Measurements from ENCODE around the gene DLG4.

DLG4 gene

GRCh38 chr17:7219229-7219811 is 316 bp downstream of the DLG4 start:
- Histone ChIP-seq H3K9me2 (replicated peaks; ENCODE audit: control insufficient read depth, low read length) (no peaks in the 10 kb centered on the region), H3K79me2 (ENCODE audit: control insufficient read depth, low read length) (peaks cover 26% of the 10 kb centered on the region), H3K9me3 (ENCODE audit: control insufficient read depth, insufficient read depth, low read length) (no peaks in the 10 kb centered on the region), H4K20me1 (ENCODE audit: control insufficient read depth, insufficient read depth, low read depth, low read length) (peaks cover 5% of the 10 kb centered on the region; the same call in 1 of the 2 replicates), H3K4me3 (ENCODE audit: low read length) (peak overlapping the region; percentile 73), H3K27ac (ENCODE audit: low read depth, low read length) (peak overlapping the region; percentile 43), H3K4me2 (ENCODE audit: low read length) (peak overlapping the region; percentile 82), H3K4me1 (ENCODE audit: control insufficient read depth, low read length) (peaks cover 61% of the 10 kb centered on the region), H3F3A (ENCODE audit: control insufficient read depth, insufficient read depth) (peaks cover 17% of the 10 kb centered on the region), H3K27me3 (ENCODE audit: control insufficient read depth, low read length) (no peaks in the 10 kb centered on the region), H3K36me3 (ENCODE audit: control insufficient read depth, low read length) (peaks cover 37% of the 10 kb centered on the region)
- TF ChIP-seq EZH2phosphoT487 (IDR thresholded peaks at IDR 0.05; ENCODE audit: borderline replicate concordance, low read length) = no peak
- TF ChIP-seq, protein P1, sequence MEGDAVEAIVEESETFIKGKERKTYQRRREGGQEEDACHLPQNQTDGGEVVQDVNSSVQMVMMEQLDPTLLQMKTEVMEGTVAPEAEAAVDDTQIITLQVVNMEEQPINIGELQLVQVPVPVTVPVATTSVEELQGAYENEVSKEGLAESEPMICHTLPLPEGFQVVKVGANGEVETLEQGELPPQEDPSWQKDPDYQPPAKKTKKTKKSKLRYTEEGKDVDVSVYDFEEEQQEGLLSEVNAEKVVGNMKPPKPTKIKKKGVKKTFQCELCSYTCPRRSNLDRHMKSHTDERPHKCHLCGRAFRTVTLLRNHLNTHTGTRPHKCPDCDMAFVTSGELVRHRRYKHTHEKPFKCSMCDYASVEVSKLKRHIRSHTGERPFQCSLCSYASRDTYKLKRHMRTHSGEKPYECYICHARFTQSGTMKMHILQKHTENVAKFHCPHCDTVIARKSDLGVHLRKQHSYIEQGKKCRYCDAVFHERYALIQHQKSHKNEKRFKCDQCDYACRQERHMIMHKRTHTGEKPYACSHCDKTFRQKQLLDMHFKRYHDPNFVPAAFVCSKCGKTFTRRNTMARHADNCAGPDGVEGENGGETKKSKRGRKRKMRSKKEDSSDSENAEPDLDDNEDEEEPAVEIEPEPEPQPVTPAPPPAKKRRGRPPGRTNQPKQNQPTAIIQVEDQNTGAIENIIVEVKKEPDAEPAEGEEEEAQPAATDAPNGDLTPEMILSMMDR (IDR thresholded peaks at IDR 0.05; ENCODE audit: low read depth, low read length, poor library complexity, severe bottlenecking) = no peak

GRCh38 chr17:7218758-7219157 is 878 bp downstream of the DLG4 start:
- TF ChIP-seq, protein P1 (IDR thresholded peaks at IDR 0.05; ENCODE audit: low read depth, low read length, poor library complexity, severe bottlenecking) = no peak
- TF ChIP-seq EZH2phosphoT487 (IDR thresholded peaks at IDR 0.05; ENCODE audit: borderline replicate concordance, low read length) = no peak
- H3K4me3 ChIP-seq (ENCODE audit: low read length) = peak overlapping the region; percentile 73
- H3K27ac ChIP-seq (ENCODE audit: low read depth, low read length) = peak overlapping the region; percentile 43; the same call in 1 of the 2 replicates
- H3K4me1 ChIP-seq (ENCODE audit: control insufficient read depth, low read length) = peaks cover 65% of the 10 kb centered on the region
- H4K20me1 ChIP-seq (ENCODE audit: control insufficient read depth, insufficient read depth, low read depth, low read length) = peaks cover 5% of the 10 kb centered on the region; the same call in 1 of the 2 replicates
- H3K36me3 ChIP-seq (ENCODE audit: control insufficient read depth, low read length) = peaks cover 31% of the 10 kb centered on the region
- H3K9me2 ChIP-seq (replicated peaks; ENCODE audit: control insufficient read depth, low read length) = no peaks in the 10 kb centered on the region
- peaks cover 26% of the 10 kb centered on the region for H3K79me2 ChIP-seq (ENCODE audit: control insufficient read depth, low read length)
- peak overlapping the region; percentile 82 for H3K4me2 ChIP-seq (ENCODE audit: low read length)
- peaks cover 17% of the 10 kb centered on the region for H3F3A ChIP-seq (ENCODE audit: control insufficient read depth, insufficient read depth)
- H3K9me3 ChIP-seq (ENCODE audit: control insufficient read depth, insufficient read depth, low read length) = no peaks in the 10 kb centered on the region
- no peaks in the 10 kb centered on the region for H3K27me3 ChIP-seq (ENCODE audit: control insufficient read depth, low read length)

GRCh38 chr17:7218166-7218565 is 1.5 kb downstream of the DLG4 start:
- H3K4me2 ChIP-seq (ENCODE audit: low read length) = peak overlapping the region; percentile 82
- H3K9me3 ChIP-seq (ENCODE audit: control insufficient read depth, insufficient read depth, low read length) = no peaks in the 10 kb centered on the region
- peak overlapping the region; percentile 66 for H3K27ac ChIP-seq (ENCODE audit: low read depth, low read length)
- H3K4me3 ChIP-seq (ENCODE audit: low read length) = peak overlapping the region; percentile 68
- H4K20me1 ChIP-seq (ENCODE audit: control insufficient read depth, insufficient read depth, low read depth, low read length) = 0 out of 2 replicates have a peak, but pooled peaks cover 5% of the 10 kb centered on the region
- peaks cover 19% of the 10 kb centered on the region for H3F3A ChIP-seq (ENCODE audit: control insufficient read depth, insufficient read depth)
- H3K9me2 ChIP-seq (replicated peaks; ENCODE audit: control insufficient read depth, low read length) = no peaks in the 10 kb centered on the region
- H3K4me1 ChIP-seq (ENCODE audit: control insufficient read depth, low read length) = peaks cover 71% of the 10 kb centered on the region
- H3K79me2 ChIP-seq (ENCODE audit: control insufficient read depth, low read length) = peaks cover 32% of the 10 kb centered on the region
- H3K36me3 ChIP-seq (ENCODE audit: control insufficient read depth, low read length) = peaks cover 25% of the 10 kb centered on the region
- TF ChIP-seq, protein P1 (IDR thresholded peaks at IDR 0.05; ENCODE audit: low read depth, low read length, poor library complexity, severe bottlenecking) = no peak
- no peak for TF ChIP-seq EZH2phosphoT487 (IDR thresholded peaks at IDR 0.05; ENCODE audit: borderline replicate concordance, low read length)
- no peaks in the 10 kb centered on the region for H3K27me3 ChIP-seq (ENCODE audit: control insufficient read depth, low read length)

Measured in DOHH2 (cell line).